ENCODE results near the gene LAMC1. TPM values are rescaled to one million over a fixed set of nuclear protein-coding genes. Genes with fewer than 3 reads are reported as not detected.

Gene LAMC1
- total and polyA plus RNA-seq, 5 experiments from 2014 or later, result 0.93 to 0.99 TPM; not detected in 3

- peaks cover 53 to 86% (median 57%) of the 10 kb centered on the region in 5 donors for H3K27me3 Mint-ChIP-seq
- no peaks in the 10 kb centered on the region for H3K9me3 Mint-ChIP-seq
- peaks cover 0 to 5% (median 4%) of the 10 kb centered on the region in 3 donors for H3K36me3 Mint-ChIP-seq
- H3K27ac Mint-ChIP-seq, result no peak overlapping the region
- DNase-seq, result no peak
- ATAC-seq, result no peak
- H3K4me1 Mint-ChIP-seq, result peaks cover under 1 to 25% (median 14%) of the 10 kb centered on the region in 4 donors
- POLR2A ChIA-PET, result no interaction called here
- no peak overlapping the region for H3K4me3 Mint-ChIP-seq
These were observed 15.2 kb downstream of the LAMC1 start for GRCh38 chr1:183038333-183038866.

- DNase-seq, result no peak
- H3K4me3 Mint-ChIP-seq, result no peak overlapping the region
- ATAC-seq, result no peak
- H3K27ac Mint-ChIP-seq, result no peak overlapping the region
- H3K36me3 Mint-ChIP-seq, result peaks cover 0 to 5% (median 4%) of the 10 kb centered on the region in 3 donors
- H3K27me3 Mint-ChIP-seq, result peaks cover 55 to 89% (median 56%) of the 10 kb centered on the region in 5 donors
- H3K4me1 Mint-ChIP-seq, result peaks cover 0 to 20% (median 9%) of the 10 kb centered on the region in 4 donors
- POLR2A ChIA-PET, result no interaction called here
- H3K9me3 Mint-ChIP-seq, result no peaks in the 10 kb centered on the region
These were observed 15.7 kb downstream of the LAMC1 start for GRCh38 chr1:183038913-183039312.

GRCh38 chr1:183039330-183039729, 16.1 kb downstream of the LAMC1 start:
- ATAC-seq, result no peak
- Mint-ChIP-seq H3K27ac (no peak overlapping the region), H3K27me3 (peaks cover 54 to 91% (median 59%) of the 10 kb centered on the region in 5 donors), H3K4me1 (peaks cover 0 to 19% (median 6%) of the 10 kb centered on the region in 4 donors), H3K36me3 (peaks cover 0 to 5% (median 4%) of the 10 kb centered on the region in 3 donors), H3K9me3 (no peaks in the 10 kb centered on the region), H3K4me3 (no peak overlapping the region)
- no peak for DNase-seq
- POLR2A ChIA-PET, result no interaction called here

GRCh38 chr1:183039985-183040447, 16.8 kb downstream of the LAMC1 start:
- no peak overlapping the region for H3K27ac Mint-ChIP-seq
- H3K36me3 Mint-ChIP-seq, result peaks cover 0 to 5% (median 4%) of the 10 kb centered on the region in 3 donors
- POLR2A ChIA-PET, result no interaction called here
- no peak for ATAC-seq
- no peaks in the 10 kb centered on the region for H3K9me3 Mint-ChIP-seq
- peaks cover 51 to 91% (median 60%) of the 10 kb centered on the region in 5 donors for H3K27me3 Mint-ChIP-seq
- H3K4me3 Mint-ChIP-seq, result no peak overlapping the region
- peaks cover 0 to 14% (median 4%) of the 10 kb centered on the region in 4 donors for H3K4me1 Mint-ChIP-seq
- DNase-seq, result no peak

- Mint-ChIP-seq H3K4me3 (no peak overlapping the region), H3K36me3 (peaks cover 0 to 5% (median 4%) of the 10 kb centered on the region in 3 donors), H3K9me3 (no peaks in the 10 kb centered on the region), H3K27ac (no peak overlapping the region), H3K4me1 (peaks cover 0 to 14% (median 4%) of the 10 kb centered on the region in 4 donors), H3K27me3 (peaks cover 50 to 91% (median 57%) of the 10 kb centered on the region in 5 donors)
- ATAC-seq, result no peak
- POLR2A ChIA-PET, result no interaction called here
- DNase-seq, result no peak
These were observed 17.3 kb downstream of the LAMC1 start for GRCh38 chr1:183040547-183040971.

- peaks cover 49 to 96% (median 50%) of the 10 kb centered on the region in 5 donors for H3K27me3 Mint-ChIP-seq
- POLR2A ChIA-PET, result no interaction called here
- H3K9me3 Mint-ChIP-seq, result no peaks in the 10 kb centered on the region
- no peak for ATAC-seq
- DNase-seq, result no peak
- no peak overlapping the region for H3K4me3 Mint-ChIP-seq
- peaks cover 0 to 14% (median 4%) of the 10 kb centered on the region in 4 donors for H3K4me1 Mint-ChIP-seq
- no peak overlapping the region for H3K27ac Mint-ChIP-seq
- no peaks in the 10 kb centered on the region for H3K36me3 Mint-ChIP-seq
These were observed 20.0 kb downstream of the LAMC1 start for GRCh38 chr1:183043254-183043653.

GRCh38 chr1:183043872-183044854, 20.9 kb downstream of the LAMC1 start:
- H3K27me3 Mint-ChIP-seq, result peaks cover 46 to 96% (median 52%) of the 10 kb centered on the region in 5 donors
- DNase-seq (no peak), ATAC-seq (no peak)
- H3K36me3 Mint-ChIP-seq, result no peaks in the 10 kb centered on the region
- H3K9me3 Mint-ChIP-seq, result no peaks in the 10 kb centered on the region
- H3K27ac Mint-ChIP-seq, result no peak overlapping the region
- peaks cover 0 to 16% (median 5%) of the 10 kb centered on the region in 4 donors for H3K4me1 Mint-ChIP-seq
- POLR2A ChIA-PET, result no interaction called here
- no peak overlapping the region for H3K4me3 Mint-ChIP-seq

- H3K4me1 Mint-ChIP-seq, result peaks cover 0 to 15% (median 2%) of the 10 kb centered on the region in 4 donors
- H3K9me3 Mint-ChIP-seq, result no peaks in the 10 kb centered on the region
- DNase-seq, result no peak
- no peak overlapping the region for H3K4me3 Mint-ChIP-seq
- peaks cover 42 to 96% (median 51%) of the 10 kb centered on the region in 5 donors for H3K27me3 Mint-ChIP-seq
- POLR2A ChIA-PET, result no interaction called here
- H3K36me3 Mint-ChIP-seq, result no peaks in the 10 kb centered on the region
- ATAC-seq, result no peak
- H3K27ac Mint-ChIP-seq, result no peak overlapping the region
These were observed 21.9 kb downstream of the LAMC1 start for GRCh38 chr1:183044893-183045649.

- H3K9me3 Mint-ChIP-seq, result peaks cover 0 to 3% (median 0%) of the 10 kb centered on the region in 9 donors
- H3K27me3 Mint-ChIP-seq, result peaks cover 37 to 92% (median 42%) of the 10 kb centered on the region in 5 donors
- peaks cover 0 to 5% (median 0%) of the 10 kb centered on the region in 3 donors for H3K36me3 Mint-ChIP-seq
- no peak overlapping the region for H3K4me3 Mint-ChIP-seq
- DNase-seq (no peak), ATAC-seq (peak in 1 of 2 donors; percentile 69)
- H3K27ac Mint-ChIP-seq, result peak overlapping the region in 1 of 10 donors; percentile 3
- POLR2A ChIA-PET, result no interaction called here
- H3K4me1 Mint-ChIP-seq, result peaks cover 0 to 15% (median under 1%) of the 10 kb centered on the region in 4 donors
These were observed 25.2 kb downstream of the LAMC1 start for GRCh38 chr1:183048087-183049085.

- H3K4me3 Mint-ChIP-seq, result no peak overlapping the region
- no peak overlapping the region for H3K27ac Mint-ChIP-seq
- no peak for ATAC-seq
- H3K9me3 Mint-ChIP-seq, result peaks cover 0 to 3% (median 0%) of the 10 kb centered on the region in 9 donors
- POLR2A ChIA-PET, result no interaction called here
- peaks cover 0 to 5% (median 0%) of the 10 kb centered on the region in 3 donors for H3K36me3 Mint-ChIP-seq
- no peak for DNase-seq
- peaks cover 0 to 15% (median under 1%) of the 10 kb centered on the region in 4 donors for H3K4me1 Mint-ChIP-seq
- peaks cover 37 to 93% (median 40%) of the 10 kb centered on the region in 5 donors for H3K27me3 Mint-ChIP-seq
These were observed 28.3 kb downstream of the LAMC1 start for GRCh38 chr1:183051546-183051945.

- POLR2A ChIA-PET, result no interaction called here
- ATAC-seq (no peak), DNase-seq (no peak)
- Mint-ChIP-seq H3K27me3 (peaks cover 34 to 82% (median 39%) of the 10 kb centered on the region in 5 donors), H3K4me1 (peaks cover 0 to 15% (median under 1%) of the 10 kb centered on the region in 4 donors), H3K27ac (no peak overlapping the region), H3K9me3 (peaks cover 0 to 3% (median 0%) of the 10 kb centered on the region in 9 donors), H3K36me3 (peaks cover 0 to 5% (median 0%) of the 10 kb centered on the region in 3 donors), H3K4me3 (no peak overlapping the region)
These were observed 29.6 kb downstream of the LAMC1 start for GRCh38 chr1:183052861-183053260.
